ENCODE data around the gene AP3M1. TPM values are rescaled to one million over a fixed set of nuclear protein-coding genes. Genes with fewer than 3 reads are reported as not detected.

AP3M1 gene
- total RNA-seq, 1 donor from 2014 or later, result 61.7 TPM

- Mint-ChIP-seq H3K4me1 (peaks cover 22% of the 10 kb centered on the region), H3K9me3 (no peaks in the 10 kb centered on the region), H3K36me3 (ENCODE audit: low read depth) (peaks cover 76% of the 10 kb centered on the region), H3K27ac (no peak overlapping the region), H3K4me3 (no peak overlapping the region), H3K27me3 (no peaks in the 10 kb centered on the region)
- ChIA-PET CTCF (interaction anchor here (0.9 to 3.1 kb wide), 3 partner anchors 19 to 213 kb away, joined by 3 to 11 read pairs (median 3); no protein-coding TSS in a partner anchor), POLR2A (no interaction called here)
- no peak for TF ChIP-seq CTCF (IDR thresholded peaks at IDR 0.05)
- ATAC-seq (ENCODE audit: low read depth), result no peak
- intact Hi-C loops (cut with micrococcal nuclease), result loop anchor here (5.0 kb wide), 1 partner anchor 143 kb away; no protein-coding TSS in a partner anchor
- DNase-seq, result no peak
Measured at GRCh38 chr10:74099836-74100235, 50.8 kb downstream of the AP3M1 start.

- no peak for TF ChIP-seq CTCF (IDR thresholded peaks at IDR 0.05)
- POLR2A ChIA-PET, result no interaction called here
- no peak for ATAC-seq (ENCODE audit: low read depth)
- Mint-ChIP-seq H3K27ac (no peak overlapping the region), H3K4me1 (peaks cover 22% of the 10 kb centered on the region), H3K36me3 (ENCODE audit: low read depth) (peaks cover 76% of the 10 kb centered on the region), H3K4me3 (no peak overlapping the region), H3K27me3 (no peaks in the 10 kb centered on the region), H3K9me3 (no peaks in the 10 kb centered on the region)
- DNase-seq, result no peak
- CTCF ChIA-PET, result interaction anchor here (3.1 kb wide), 1 partner anchor 213 kb away, joined by 11 read pairs; no protein-coding TSS in a partner anchor
- intact Hi-C loops (cut with micrococcal nuclease), result loop anchor here (5.0 kb wide), 1 partner anchor 142 kb away; no protein-coding TSS in a partner anchor
Measured at GRCh38 chr10:74099420-74099819, 51.2 kb downstream of the AP3M1 start.

GRCh38 chr10:74097776-74098175, 52.9 kb downstream of the AP3M1 start:
- Mint-ChIP-seq H3K36me3 (ENCODE audit: low read depth) (peaks cover 67% of the 10 kb centered on the region), H3K4me3 (no peak overlapping the region), H3K9me3 (no peaks in the 10 kb centered on the region), H3K27ac (peak overlapping the region; percentile 78), H3K4me1 (peaks cover 22% of the 10 kb centered on the region), H3K27me3 (no peaks in the 10 kb centered on the region)
- TF ChIP-seq CTCF (IDR thresholded peaks at IDR 0.05), result no peak
- ATAC-seq (ENCODE audit: low read depth) (no peak), DNase-seq (no peak)
- CTCF ChIA-PET, result interaction anchor here (1.0 kb wide), 1 partner anchor 211 kb away, joined by 4 read pairs; no protein-coding TSS in a partner anchor
- POLR2A ChIA-PET, result interaction anchor here (0.6 kb wide), 1 partner anchor 99 kb away, joined by 3 read pairs; no protein-coding TSS in a partner anchor
- intact Hi-C loops (cut with micrococcal nuclease), result loop anchor here (2.0 to 5.0 kb wide), 2 partner anchors 19 to 140 kb away; no protein-coding TSS in a partner anchor

GRCh38 chr10:74096777-74097176, 53.9 kb downstream of the AP3M1 start:
- peak; percentile 98 for ATAC-seq (ENCODE audit: low read depth)
- H3K27me3 Mint-ChIP-seq, result no peaks in the 10 kb centered on the region
- H3K9me3 Mint-ChIP-seq, result no peaks in the 10 kb centered on the region
- POLR2A ChIA-PET, result no interaction called here
- H3K4me1 Mint-ChIP-seq, result peaks cover 22% of the 10 kb centered on the region
- intact Hi-C loops (cut with micrococcal nuclease), result loop anchor here (2.0 to 5.0 kb wide), 2 partner anchors 18 to 139 kb away; no protein-coding TSS in a partner anchor
- CTCF ChIA-PET, result interaction anchor here (1.0 kb wide), 2 partner anchors 15 to 210 kb away, joined by 3 to 4 read pairs; no protein-coding TSS in a partner anchor
- no peak for DNase-seq
- H3K36me3 Mint-ChIP-seq (ENCODE audit: low read depth), result peaks cover 65% of the 10 kb centered on the region
- TF ChIP-seq CTCF (IDR thresholded peaks at IDR 0.05), result no peak
- H3K27ac Mint-ChIP-seq, result peak overlapping the region; percentile 78
- H3K4me3 Mint-ChIP-seq, result peak overlapping the region; percentile 28

- Mint-ChIP-seq H3K27me3 (no peaks in the 10 kb centered on the region), H3K4me1 (peaks cover 22% of the 10 kb centered on the region), H3K4me3 (no peak overlapping the region), H3K27ac (no peak overlapping the region), H3K36me3 (ENCODE audit: low read depth) (peaks cover 66% of the 10 kb centered on the region), H3K9me3 (no peaks in the 10 kb centered on the region)
- DNase-seq, result no peak
- no peak for ATAC-seq (ENCODE audit: low read depth)
- ChIA-PET POLR2A (interaction anchor here (0.6 to 1.0 kb wide), 2 partner anchors 136 to 215 kb away, joined by 3 to 5 read pairs; no protein-coding TSS in a partner anchor), CTCF (interaction anchor here (0.5 to 1.2 kb wide), 2 partner anchors 9 to 1072 kb away, joined by 3 to 5 read pairs; no protein-coding TSS in a partner anchor)
- TF ChIP-seq CTCF (IDR thresholded peaks at IDR 0.05), result no peak
- intact Hi-C loops (cut with micrococcal nuclease), result no loop called here
Measured at GRCh38 chr10:74094231-74094630, 56.4 kb downstream of the AP3M1 start.
